WTC11 (cell line): ENCODE results near the gene NNMT. TPM values are rescaled to one million over a fixed set of nuclear protein-coding genes. Genes with fewer than 3 reads are reported as not detected.

Source experiments
- ATAC-seq: fragments of 200-7000 bp; cut with Tn5 transposase; 2 replicates; pipeline ENCODE4 v1.10.0; 2021; ENCODE audit warnings: mild to moderate bottlenecking, moderate library complexity
- CTCF ChIA-PET: fragments of 300-600 bp; sonication (Branson Sonifier 250); formaldehyde crosslinking; loops from one replicate; lab custom pipeline; 2021; ENCODE audit warnings: antibody characterized with exemption; lab: Charles Lee
- POLR2A ChIA-PET: fragments of 350-600 bp; sonication (Branson Sonifier 250); formaldehyde crosslinking; loops from one replicate; lab custom pipeline; 2021; ENCODE audit warnings: antibody characterized with exemption; lab: Charles Lee
- DNase-seq: peaks from one replicate; pipeline ENCODE4 v3.0.0; 2021; ENCODE audit warnings: low spot score
- H3K27ac Mint-ChIP-seq: 2 replicates; pipeline ENCODE4 v1.8.0; 2021; ENCODE audit warnings: mixed read lengths
- H3K27me3 Mint-ChIP-seq: 2 replicates; pipeline ENCODE4 v1.8.0; 2021; ENCODE audit warnings: low read depth, mild to moderate bottlenecking, moderate library complexity, mixed read lengths
- H3K36me3 Mint-ChIP-seq: 2 replicates; pipeline ENCODE4 v1.8.0; 2021; ENCODE audit warnings: mixed read lengths
- H3K4me1 Mint-ChIP-seq: 2 replicates; pipeline ENCODE4 v1.8.0; 2022; ENCODE audit warnings: mixed read lengths
- H3K4me3 Mint-ChIP-seq: 2 replicates; pipeline ENCODE4 v1.8.0; 2021; ENCODE audit warnings: mild to moderate bottlenecking, moderate library complexity, mixed read lengths
- H3K9me3 Mint-ChIP-seq: 2 replicates; pipeline ENCODE4 v1.8.0; 2021; ENCODE audit warnings: mixed read lengths
- ATF3 ChIP-seq: sonication (generic); formaldehyde crosslinking; conservative IDR thresholded peaks from 2 replicates; pipeline ENCODE4 v1.8.1; 2022; ENCODE audit warnings: mild to moderate bottlenecking, missing genetic modification reagents
- CTCF ChIP-seq: fragments of 200-600 bp; IDR thresholded peaks from 2 replicates; pipeline ENCODE4 v1.8.0; 2022; ENCODE audit warnings: antibody characterized with exemption
- E2F1 ChIP-seq: sonication (generic); formaldehyde crosslinking; IDR thresholded peaks from 2 replicates; pipeline ENCODE4 v1.8.0; 2022; ENCODE audit warnings: mild to moderate bottlenecking, missing genetic modification reagents
- E2F4 ChIP-seq: sonication (generic); formaldehyde crosslinking; IDR thresholded peaks from 2 replicates; pipeline ENCODE4 v1.8.1; 2022; ENCODE audit warnings: low read depth, mild to moderate bottlenecking, moderate library complexity, missing genetic modification reagents, borderline replicate concordance
- FOXP1 ChIP-seq: sonication (generic); formaldehyde crosslinking; IDR thresholded peaks from 2 replicates; pipeline ENCODE4 v1.8.0; 2022; ENCODE audit warnings: missing genetic modification reagents, mild to moderate bottlenecking, moderate library complexity, borderline replicate concordance
- GTF2I ChIP-seq: fragments of 250-450 bp; sonication (Bioruptor Pico); conservative IDR thresholded peaks from 2 replicates; pipeline ENCODE4 v1.4.0; 2021; ENCODE audit warnings: mild to moderate bottlenecking
- KAT7 ChIP-seq: sonication (generic); formaldehyde crosslinking; IDR thresholded peaks from 2 replicates; pipeline ENCODE4 v1.8.1; 2023; ENCODE audit warnings: missing genetic modification reagents, mild to moderate bottlenecking, borderline replicate concordance
- MYBL2 ChIP-seq: sonication (generic); formaldehyde crosslinking; IDR thresholded peaks from 2 replicates; pipeline ENCODE4 v1.8.1; 2023; ENCODE audit warnings: mild to moderate bottlenecking, moderate library complexity, missing genetic modification reagents
- PREB ChIP-seq: sonication (generic); formaldehyde crosslinking; IDR thresholded peaks from 2 replicates; pipeline ENCODE4 v1.8.1; 2022; ENCODE audit warnings: mild to moderate bottlenecking, missing genetic modification reagents, moderate library complexity, borderline replicate concordance
- TCF7 ChIP-seq: sonication (generic); formaldehyde crosslinking; IDR thresholded peaks from 2 replicates; pipeline ENCODE4 v1.8.0; 2022; ENCODE audit warnings: mild to moderate bottlenecking, low read depth, missing genetic modification reagents, moderate library complexity
- TEAD1 ChIP-seq: sonication (generic); formaldehyde crosslinking; IDR thresholded peaks from 2 replicates; pipeline ENCODE4 v1.8.0; 2022; ENCODE audit warnings: mild to moderate bottlenecking, missing genetic modification reagents
- ZBTB21 ChIP-seq: sonication (generic); formaldehyde crosslinking; IDR thresholded peaks from 2 replicates; pipeline ENCODE4 v1.8.1; 2023; ENCODE audit warnings: mild to moderate bottlenecking, missing genetic modification reagents, borderline replicate concordance
- ZNF138 ChIP-seq: sonication (generic); formaldehyde crosslinking; conservative IDR thresholded peaks from 2 replicates; pipeline ENCODE4 v1.8.1; 2022; ENCODE audit warnings: mild to moderate bottlenecking, moderate library complexity, missing genetic modification reagents
- ZNF281 ChIP-seq: sonication (generic); formaldehyde crosslinking; IDR thresholded peaks from 2 replicates; pipeline ENCODE4 v1.8.0; 2023; ENCODE audit warnings: mild to moderate bottlenecking, missing genetic modification reagents
- total RNA-seq: library from RNA; stranded (reverse); gene quantifications from 3 replicates; pipeline ENCODE4 v1.2.3, GENCODE V29; 2021

NNMT gene
- total RNA-seq, 1 experiment from 2014 or later, result 0.50 TPM

- CTCF ChIA-PET, result interaction anchor here (1.4 kb wide), 1 partner anchor 11 kb away, joined by 5 read pairs; no protein-coding TSS in a partner anchor
Measured at GRCh38 chr11:114272311-114272710, 23.9 kb upstream of the NNMT start.

GRCh38 chr11:114273071-114273470, 23.1 kb upstream of the NNMT start:
- Mint-ChIP-seq H3K4me3 (no peak overlapping the region), H3K4me1 (no peaks in the 10 kb centered on the region), H3K9me3 (peaks cover 11% of the 10 kb centered on the region), H3K36me3 (no peaks in the 10 kb centered on the region), H3K27me3 (peaks cover 11% of the 10 kb centered on the region), H3K27ac (no peak overlapping the region)
- no peak for DNase-seq
- CTCF ChIA-PET, result interaction anchor here (1.1 kb wide), 1 partner anchor 12 kb away, joined by 4 read pairs; no protein-coding TSS in a partner anchor
- ATAC-seq, result no peak
- POLR2A ChIA-PET, result no interaction called here
- TF ChIP-seq PREB (CRISPR knock-in tag) (no peak), ZNF281 (CRISPR knock-in tag) (no peak), ZNF138 (CRISPR knock-in tag) (no peak), KAT7 (CRISPR knock-in tag) (no peak), TEAD1 (CRISPR knock-in tag) (no peak), ZBTB21 (CRISPR knock-in tag) (no peak)

More at GRCh38 chr11:114272311-114272710, 23.9 kb upstream of the NNMT start:
- H3K9me3 Mint-ChIP-seq, result peaks cover 9% of the 10 kb centered on the region
- no peak overlapping the region for H3K27ac Mint-ChIP-seq
- H3K36me3 Mint-ChIP-seq, result no peaks in the 10 kb centered on the region
- POLR2A ChIA-PET, result no interaction called here
- H3K4me1 Mint-ChIP-seq, result no peaks in the 10 kb centered on the region
- DNase-seq (no peak), ATAC-seq (no peak)
- H3K4me3 Mint-ChIP-seq, result no peak overlapping the region
- no peak for TF ChIP-seq GTF2I
- TF ChIP-seq FOXP1 (CRISPR knock-in tag), result no peak
- TF ChIP-seq E2F1 (CRISPR knock-in tag), result no peak
- no peak for TF ChIP-seq ZNF281 (CRISPR knock-in tag)
- no peak for TF ChIP-seq TCF7 (CRISPR knock-in tag)
- no peak for TF ChIP-seq E2F4
- no peak for TF ChIP-seq ATF3 (CRISPR knock-in tag)
- no peak for TF ChIP-seq CTCF
- no peak for TF ChIP-seq MYBL2 (CRISPR knock-in tag)
- TF ChIP-seq, all 79 proteins: peak for 0
- H3K27me3 Mint-ChIP-seq, result peaks cover 11% of the 10 kb centered on the region
